ENCODE results near the gene ARMC7. TPM values are rescaled to one million over a fixed set of nuclear protein-coding genes. Genes with fewer than 3 reads are reported as not detected.

The ARMC7 gene
- total and polyA plus RNA-seq, 2 of the 13 experiments (the other 11 are each of a cell fraction or from before 2014, with no cell fraction given), result 3.9 to 4.2 TPM

- TF ChIP-seq ZBTB2 (CRISPR knock-in tag; IDR thresholded peaks at IDR 0.05; ENCODE audit: low read depth) (no peak), TGIF2 (CRISPR knock-in tag; IDR thresholded peaks at IDR 0.05) (no peak), ZNF407 (CRISPR knock-in tag; IDR thresholded peaks at IDR 0.05; ENCODE audit: not compliant biosample characterization) (no peak), HHEX (CRISPR knock-in tag; IDR thresholded peaks at IDR 0.05) (no peak), CENPT (CRISPR knock-in tag; IDR thresholded peaks at IDR 0.05; ENCODE audit: low read depth) (no peak), SRY (CRISPR knock-in tag; IDR thresholded peaks at IDR 0.05) (peak; percentile 76; the same call in 1 of the 2 replicates), ZNF512B (CRISPR knock-in tag; IDR thresholded peaks at IDR 0.05; ENCODE audit: borderline replicate concordance) (no peak), ZBTB26 (CRISPR knock-in tag; IDR thresholded peaks at IDR 0.05; ENCODE audit: borderline replicate concordance) (0 out of 2 replicates have a peak, but pooled peaks have one; percentile 42), TBX2 (CRISPR knock-in tag; IDR thresholded peaks at IDR 0.05; ENCODE audit: borderline replicate concordance) (peak; percentile 42; the same call in 1 of the 2 replicates), NFATC3 (CRISPR knock-in tag; IDR thresholded peaks at IDR 0.05) (no peak), YEATS4 (CRISPR knock-in tag; IDR thresholded peaks at IDR 0.05; ENCODE audit: borderline replicate concordance) (no peak), THAP8 (CRISPR knock-in tag; IDR thresholded peaks at IDR 0.05; ENCODE audit: borderline replicate concordance) (no peak), SOX5 (CRISPR knock-in tag; IDR thresholded peaks at IDR 0.05; ENCODE audit: borderline replicate concordance) (no peak; the same call in 1 of the 2 replicates), ZFP62 (CRISPR knock-in tag; IDR thresholded peaks at IDR 0.05) (no peak)
Measured at GRCh38 chr17:75113798-75114551, 4.2 kb downstream of the ARMC7 start (continued).
